ENCODE results near the gene TBC1D19. TPM values are rescaled to one million over a fixed set of nuclear protein-coding genes. Genes with fewer than 3 reads are reported as not detected.
"Not testable (repeated sequence)": the region's sequence is repeated elsewhere in the genome, so short reads cannot be mapped to it uniquely, and the experiment has no call there.

The TBC1D19 gene
- total RNA-seq, 1 experiment from 2014 or later = 2.2 TPM

DNA sequence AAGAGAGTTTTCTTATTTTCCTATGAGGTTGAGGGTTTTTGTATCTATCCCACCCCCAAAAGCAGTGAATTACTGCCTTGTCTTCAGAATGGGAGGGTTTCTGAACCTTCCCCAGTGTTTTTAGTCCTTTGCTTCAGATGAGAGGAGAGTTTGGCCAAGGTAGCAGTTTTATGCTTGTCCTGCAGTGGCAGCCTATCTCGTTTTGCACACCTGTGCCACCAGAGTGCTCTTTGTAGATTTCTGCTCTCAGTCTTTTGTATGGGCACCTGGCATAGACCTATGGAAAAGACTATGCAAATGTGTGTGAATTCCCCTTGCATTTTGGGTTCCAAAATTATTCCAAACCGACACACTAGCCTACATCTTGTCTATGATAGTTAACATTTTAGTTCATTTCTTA, 5.8 kb downstream of the TBC1D19 start:
- in situ Hi-C loops (cut with HindIII; ENCODE audit: low pct_unique_long_range_greater_than_20kb, low sequenced_read_pairs) (no loop called here), intact Hi-C loops (cut with micrococcal nuclease; ENCODE audit: unreplicated experiment) (no loop called here)
- no TSS peak for BruUV-seq (replicated peaks)
- Histone ChIP-seq H3K9me3 (ENCODE audit: control insufficient read depth, insufficient read depth, low read depth, low read length) (no peaks in the 10 kb centered on the region), H3K27ac (ENCODE audit: low read length) (no peak overlapping the region), H3K27me3 (ENCODE audit: control insufficient read depth, insufficient read depth, low read length) (no peaks in the 10 kb centered on the region), H3K36me3 (ENCODE audit: control insufficient read depth, insufficient read depth, low read length) (peaks cover under 1% of the 10 kb centered on the region; the same call in 1 of the 2 replicates), H3K4me1 (ENCODE audit: control insufficient read depth, insufficient read depth, low read length) (no peaks in the 10 kb centered on the region), H3K4me3 (ENCODE audit: low read depth in 2 of 2, low read length in 2 of 2) (no peak overlapping the region)
- CTCF ChIA-PET = no interaction called here
- POLR2A ChIA-PET = no interaction called here
- ATAC-seq (no peak), DNase-seq (ENCODE audit: low read depth, low spot score) (no peak)
- TF ChIP-seq POLR2AphosphoS5 (IDR thresholded peaks at IDR 0.05; ENCODE audit: low read depth, low read length) = no peak
- TF ChIP-seq, protein P1, sequence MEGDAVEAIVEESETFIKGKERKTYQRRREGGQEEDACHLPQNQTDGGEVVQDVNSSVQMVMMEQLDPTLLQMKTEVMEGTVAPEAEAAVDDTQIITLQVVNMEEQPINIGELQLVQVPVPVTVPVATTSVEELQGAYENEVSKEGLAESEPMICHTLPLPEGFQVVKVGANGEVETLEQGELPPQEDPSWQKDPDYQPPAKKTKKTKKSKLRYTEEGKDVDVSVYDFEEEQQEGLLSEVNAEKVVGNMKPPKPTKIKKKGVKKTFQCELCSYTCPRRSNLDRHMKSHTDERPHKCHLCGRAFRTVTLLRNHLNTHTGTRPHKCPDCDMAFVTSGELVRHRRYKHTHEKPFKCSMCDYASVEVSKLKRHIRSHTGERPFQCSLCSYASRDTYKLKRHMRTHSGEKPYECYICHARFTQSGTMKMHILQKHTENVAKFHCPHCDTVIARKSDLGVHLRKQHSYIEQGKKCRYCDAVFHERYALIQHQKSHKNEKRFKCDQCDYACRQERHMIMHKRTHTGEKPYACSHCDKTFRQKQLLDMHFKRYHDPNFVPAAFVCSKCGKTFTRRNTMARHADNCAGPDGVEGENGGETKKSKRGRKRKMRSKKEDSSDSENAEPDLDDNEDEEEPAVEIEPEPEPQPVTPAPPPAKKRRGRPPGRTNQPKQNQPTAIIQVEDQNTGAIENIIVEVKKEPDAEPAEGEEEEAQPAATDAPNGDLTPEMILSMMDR (IDR thresholded peaks at IDR 0.05) = 0 out of 2 replicates have a peak, but pooled peaks have one; percentile 13

DNA sequence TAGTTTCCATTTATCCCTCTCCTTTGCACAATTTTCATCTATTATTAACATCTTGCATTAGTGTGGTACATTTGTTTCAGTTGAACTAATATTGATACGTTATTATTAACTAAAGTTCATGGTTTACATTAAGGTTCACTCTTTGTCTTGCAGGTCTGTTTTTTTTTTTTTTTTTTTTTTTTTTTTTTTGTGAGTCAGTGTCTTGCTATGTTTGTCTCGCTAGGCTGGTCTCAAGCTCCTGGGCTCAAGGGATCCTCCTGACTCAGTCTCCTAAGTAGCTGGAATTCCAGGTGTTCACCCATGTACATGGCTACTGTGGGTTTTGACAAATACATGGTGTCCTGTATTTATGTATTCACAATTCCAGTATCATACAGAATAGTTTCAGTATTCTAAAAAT, 6.8 kb downstream of the TBC1D19 start:
- no peaks in the 10 kb centered on the region for H3K9me3 ChIP-seq (ENCODE audit: control insufficient read depth, insufficient read depth, low read depth, low read length)
- ChIA-PET POLR2A (no interaction called here), CTCF (no interaction called here)
- TF ChIP-seq, protein P2, sequence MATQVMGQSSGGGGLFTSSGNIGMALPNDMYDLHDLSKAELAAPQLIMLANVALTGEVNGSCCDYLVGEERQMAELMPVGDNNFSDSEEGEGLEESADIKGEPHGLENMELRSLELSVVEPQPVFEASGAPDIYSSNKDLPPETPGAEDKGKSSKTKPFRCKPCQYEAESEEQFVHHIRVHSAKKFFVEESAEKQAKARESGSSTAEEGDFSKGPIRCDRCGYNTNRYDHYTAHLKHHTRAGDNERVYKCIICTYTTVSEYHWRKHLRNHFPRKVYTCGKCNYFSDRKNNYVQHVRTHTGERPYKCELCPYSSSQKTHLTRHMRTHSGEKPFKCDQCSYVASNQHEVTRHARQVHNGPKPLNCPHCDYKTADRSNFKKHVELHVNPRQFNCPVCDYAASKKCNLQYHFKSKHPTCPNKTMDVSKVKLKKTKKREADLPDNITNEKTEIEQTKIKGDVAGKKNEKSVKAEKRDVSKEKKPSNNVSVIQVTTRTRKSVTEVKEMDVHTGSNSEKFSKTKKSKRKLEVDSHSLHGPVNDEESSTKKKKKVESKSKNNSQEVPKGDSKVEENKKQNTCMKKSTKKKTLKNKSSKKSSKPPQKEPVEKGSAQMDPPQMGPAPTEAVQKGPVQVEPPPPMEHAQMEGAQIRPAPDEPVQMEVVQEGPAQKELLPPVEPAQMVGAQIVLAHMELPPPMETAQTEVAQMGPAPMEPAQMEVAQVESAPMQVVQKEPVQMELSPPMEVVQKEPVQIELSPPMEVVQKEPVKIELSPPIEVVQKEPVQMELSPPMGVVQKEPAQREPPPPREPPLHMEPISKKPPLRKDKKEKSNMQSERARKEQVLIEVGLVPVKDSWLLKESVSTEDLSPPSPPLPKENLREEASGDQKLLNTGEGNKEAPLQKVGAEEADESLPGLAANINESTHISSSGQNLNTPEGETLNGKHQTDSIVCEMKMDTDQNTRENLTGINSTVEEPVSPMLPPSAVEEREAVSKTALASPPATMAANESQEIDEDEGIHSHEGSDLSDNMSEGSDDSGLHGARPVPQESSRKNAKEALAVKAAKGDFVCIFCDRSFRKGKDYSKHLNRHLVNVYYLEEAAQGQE (IDR thresholded peaks at IDR 0.05; ENCODE audit: insufficient read depth in 1 of 2, low read depth in 2 of 2, low read length in 1 of 2) = no peak
- TF ChIP-seq, protein P1 (IDR thresholded peaks at IDR 0.05) = no peak
- TF ChIP-seq SIN3A (IDR thresholded peaks at IDR 0.05; ENCODE audit: borderline replicate concordance, insufficient read depth, low read depth, low read length) (no peak), POLR2AphosphoS5 (IDR thresholded peaks at IDR 0.05; ENCODE audit: low read depth, low read length) (no peak)
- no TSS peak for BruUV-seq (replicated peaks)
- H3K27ac ChIP-seq (ENCODE audit: low read length) = no peak overlapping the region
- H3K4me3 ChIP-seq (ENCODE audit: low read depth in 2 of 2, low read length in 2 of 2) = no peak overlapping the region
- intact Hi-C loops (cut with micrococcal nuclease; ENCODE audit: unreplicated experiment) = no loop called here
- no peaks in the 10 kb centered on the region for H3K4me1 ChIP-seq (ENCODE audit: control insufficient read depth, insufficient read depth, low read length)
- H3K36me3 ChIP-seq (ENCODE audit: control insufficient read depth, insufficient read depth, low read length) = no peaks in the 10 kb centered on the region
- no peaks in the 10 kb centered on the region for H3K27me3 ChIP-seq (ENCODE audit: control insufficient read depth, insufficient read depth, low read length)
- ATAC-seq (no peak), DNase-seq (ENCODE audit: low read depth, low spot score) (no peak)
- in situ Hi-C loops (cut with HindIII; ENCODE audit: low pct_unique_long_range_greater_than_20kb, low sequenced_read_pairs) = no loop called here

DNA sequence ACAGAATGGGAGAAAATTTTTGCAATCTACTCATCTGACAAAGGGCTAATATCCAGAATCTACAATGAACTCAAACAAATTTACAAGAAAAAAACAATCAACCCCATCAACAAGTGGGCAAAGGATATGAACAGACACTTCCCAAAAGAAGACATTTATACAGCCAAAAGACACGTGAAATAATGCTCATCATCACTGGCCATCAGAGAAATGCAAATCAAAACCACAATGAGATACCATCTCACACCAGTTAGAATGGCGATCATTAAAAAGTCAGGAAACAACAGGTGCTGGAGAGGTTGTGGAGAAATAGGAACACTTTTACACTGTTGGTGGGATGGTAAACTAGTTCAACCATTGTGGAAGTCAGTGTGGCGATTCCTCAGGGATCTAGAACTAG, 9.7 kb downstream of the TBC1D19 start:
- H3K27me3 ChIP-seq (ENCODE audit: control insufficient read depth, insufficient read depth, low read length); POLR2A ChIA-PET; H3K4me1 ChIP-seq (ENCODE audit: control insufficient read depth, insufficient read depth, low read length); H3K4me3 ChIP-seq (ENCODE audit: low read depth in 2 of 2, low read length in 2 of 2); H3K27ac ChIP-seq (ENCODE audit: low read length); ATAC-seq; BruUV-seq (replicated peaks); H3K36me3 ChIP-seq (ENCODE audit: control insufficient read depth, insufficient read depth, low read length); CTCF ChIA-PET; H3K9me3 ChIP-seq (ENCODE audit: control insufficient read depth, insufficient read depth, low read depth, low read length); in situ Hi-C loops (cut with HindIII; ENCODE audit: low pct_unique_long_range_greater_than_20kb, low sequenced_read_pairs); DNase-seq (ENCODE audit: low read depth, low spot score); intact Hi-C loops (cut with micrococcal nuclease; ENCODE audit: unreplicated experiment): not testable (repeated sequence)

Data from Panc1 (cell line).